Measurements from ENCODE around the gene PTPRG.

DNA sequence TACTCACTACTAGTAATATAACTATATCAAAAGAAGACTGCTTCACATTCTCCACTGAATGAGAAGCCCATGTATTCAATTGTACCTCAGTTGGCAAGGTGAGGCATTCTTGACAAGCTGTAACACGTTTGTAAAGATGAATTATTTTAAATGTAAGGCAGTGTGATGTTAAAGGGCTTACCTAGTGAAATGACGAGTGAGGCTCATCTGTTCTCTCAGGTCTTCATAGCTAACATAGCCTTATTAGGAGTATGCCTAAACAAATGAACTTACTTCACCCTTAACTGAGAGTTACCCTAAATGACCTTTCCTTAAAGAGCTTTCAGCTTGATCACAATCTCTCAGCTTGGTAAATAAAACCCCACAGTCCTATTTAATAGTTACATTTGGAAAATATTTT, 684.7 kb downstream of the PTPRG start:
- TF ChIP-seq, protein P1, sequence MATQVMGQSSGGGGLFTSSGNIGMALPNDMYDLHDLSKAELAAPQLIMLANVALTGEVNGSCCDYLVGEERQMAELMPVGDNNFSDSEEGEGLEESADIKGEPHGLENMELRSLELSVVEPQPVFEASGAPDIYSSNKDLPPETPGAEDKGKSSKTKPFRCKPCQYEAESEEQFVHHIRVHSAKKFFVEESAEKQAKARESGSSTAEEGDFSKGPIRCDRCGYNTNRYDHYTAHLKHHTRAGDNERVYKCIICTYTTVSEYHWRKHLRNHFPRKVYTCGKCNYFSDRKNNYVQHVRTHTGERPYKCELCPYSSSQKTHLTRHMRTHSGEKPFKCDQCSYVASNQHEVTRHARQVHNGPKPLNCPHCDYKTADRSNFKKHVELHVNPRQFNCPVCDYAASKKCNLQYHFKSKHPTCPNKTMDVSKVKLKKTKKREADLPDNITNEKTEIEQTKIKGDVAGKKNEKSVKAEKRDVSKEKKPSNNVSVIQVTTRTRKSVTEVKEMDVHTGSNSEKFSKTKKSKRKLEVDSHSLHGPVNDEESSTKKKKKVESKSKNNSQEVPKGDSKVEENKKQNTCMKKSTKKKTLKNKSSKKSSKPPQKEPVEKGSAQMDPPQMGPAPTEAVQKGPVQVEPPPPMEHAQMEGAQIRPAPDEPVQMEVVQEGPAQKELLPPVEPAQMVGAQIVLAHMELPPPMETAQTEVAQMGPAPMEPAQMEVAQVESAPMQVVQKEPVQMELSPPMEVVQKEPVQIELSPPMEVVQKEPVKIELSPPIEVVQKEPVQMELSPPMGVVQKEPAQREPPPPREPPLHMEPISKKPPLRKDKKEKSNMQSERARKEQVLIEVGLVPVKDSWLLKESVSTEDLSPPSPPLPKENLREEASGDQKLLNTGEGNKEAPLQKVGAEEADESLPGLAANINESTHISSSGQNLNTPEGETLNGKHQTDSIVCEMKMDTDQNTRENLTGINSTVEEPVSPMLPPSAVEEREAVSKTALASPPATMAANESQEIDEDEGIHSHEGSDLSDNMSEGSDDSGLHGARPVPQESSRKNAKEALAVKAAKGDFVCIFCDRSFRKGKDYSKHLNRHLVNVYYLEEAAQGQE (IDR thresholded peaks at IDR 0.05; ENCODE audit: low read depth) = no peak
- TF ChIP-seq, protein P2, sequence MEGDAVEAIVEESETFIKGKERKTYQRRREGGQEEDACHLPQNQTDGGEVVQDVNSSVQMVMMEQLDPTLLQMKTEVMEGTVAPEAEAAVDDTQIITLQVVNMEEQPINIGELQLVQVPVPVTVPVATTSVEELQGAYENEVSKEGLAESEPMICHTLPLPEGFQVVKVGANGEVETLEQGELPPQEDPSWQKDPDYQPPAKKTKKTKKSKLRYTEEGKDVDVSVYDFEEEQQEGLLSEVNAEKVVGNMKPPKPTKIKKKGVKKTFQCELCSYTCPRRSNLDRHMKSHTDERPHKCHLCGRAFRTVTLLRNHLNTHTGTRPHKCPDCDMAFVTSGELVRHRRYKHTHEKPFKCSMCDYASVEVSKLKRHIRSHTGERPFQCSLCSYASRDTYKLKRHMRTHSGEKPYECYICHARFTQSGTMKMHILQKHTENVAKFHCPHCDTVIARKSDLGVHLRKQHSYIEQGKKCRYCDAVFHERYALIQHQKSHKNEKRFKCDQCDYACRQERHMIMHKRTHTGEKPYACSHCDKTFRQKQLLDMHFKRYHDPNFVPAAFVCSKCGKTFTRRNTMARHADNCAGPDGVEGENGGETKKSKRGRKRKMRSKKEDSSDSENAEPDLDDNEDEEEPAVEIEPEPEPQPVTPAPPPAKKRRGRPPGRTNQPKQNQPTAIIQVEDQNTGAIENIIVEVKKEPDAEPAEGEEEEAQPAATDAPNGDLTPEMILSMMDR (IDR thresholded peaks at IDR 0.05 in 2 of 3, conservative IDR thresholded peaks at IDR 0.05 in 1 of 3; ENCODE audit: borderline replicate concordance in 1 of 3, insufficient read depth in 1 of 3, low read depth in 2 of 3, low read length in 2 of 3) = no peak
- TF ChIP-seq FOSL1 (IDR thresholded peaks at IDR 0.05; ENCODE audit: low read depth) (no peak), CEBPB (IDR thresholded peaks at IDR 0.05; ENCODE audit: low read depth) (no peak), YY1 (IDR thresholded peaks at IDR 0.05; ENCODE audit: extremely low read depth, insufficient replicate concordance, low read depth, low read length) (no peak), EZH2 (IDR thresholded peaks at IDR 0.05) (no peak), POLR2AphosphoS5 (IDR thresholded peaks at IDR 0.05; ENCODE audit: low read depth, low read length) (no peak), POLR2A (IDR thresholded peaks at IDR 0.05; ENCODE audit: borderline replicate concordance, extremely low read depth, insufficient read depth, insufficient read length) (no peak), MAX (IDR thresholded peaks at IDR 0.05) (no peak), RAD21 (IDR thresholded peaks at IDR 0.05; ENCODE audit: low read depth) (no peak), JUND (IDR thresholded peaks at IDR 0.05) (no peak), SIN3A (IDR thresholded peaks at IDR 0.05; ENCODE audit: low read depth) (no peak)
